Endodermal cell (in vitro differentiated cells): ENCODE results near the gene CCDC102A. TPM values are rescaled to one million over a fixed set of nuclear protein-coding genes. Genes with fewer than 3 reads are reported as not detected.

Experiments
- DNase-seq: peaks from one replicate; pipeline ENCODE4 v3.0.0-alpha.2; 2017
- H3K27ac ChIP-seq: 2 replicates; pipeline ENCODE4 v1.5.1; 2013; ENCODE audit warnings: mild to moderate bottlenecking, low read depth, low read length, moderate library complexity
- H3K27me3 ChIP-seq: 2 replicates; pipeline ENCODE4 v1.6.1; 2013; ENCODE audit warnings: mild to moderate bottlenecking, low read length, moderate library complexity; ENCODE audit not compliant: insufficient read depth, control insufficient read depth, poor library complexity, severe bottlenecking
- H3K36me3 ChIP-seq: 2 replicates; pipeline ENCODE4 v1.7.0; 2013; ENCODE audit warnings: mild to moderate bottlenecking, low read length, moderate library complexity; ENCODE audit not compliant: control insufficient read depth, insufficient read depth
- H3K4me1 ChIP-seq: one replicate; pipeline ENCODE4 v1.7.0; 2013; ENCODE audit warnings: low read length; ENCODE audit not compliant: control insufficient read depth, insufficient read depth
- H3K4me3 ChIP-seq: 2 replicates; pipeline ENCODE4 v1.5.1; 2013; ENCODE audit warnings: mild to moderate bottlenecking, low read length, moderate library complexity
- H3K9ac ChIP-seq: 2 replicates; pipeline ENCODE4 v1.6.1; 2013; ENCODE audit warnings: mild to moderate bottlenecking, low read length, moderate library complexity; ENCODE audit not compliant: poor library complexity, severe bottlenecking; ENCODE audit errors: extremely low read depth
- H3K9me3 ChIP-seq: 2 replicates; pipeline ENCODE4 v1.6.1; 2013; ENCODE audit warnings: mild to moderate bottlenecking, low read length, moderate library complexity; ENCODE audit not compliant: control insufficient read depth
- H3K27ac Mint-ChIP-seq: 2 replicates; pipeline ENCODE4 v1.8.0; 2020; ENCODE audit warnings: mixed read lengths
- H3K27me3 Mint-ChIP-seq: 2 replicates; pipeline ENCODE4 v1.8.0; 2021; ENCODE audit warnings: mild to moderate bottlenecking, mixed read lengths; ENCODE audit not compliant: insufficient read depth
- H3K36me3 Mint-ChIP-seq: 2 replicates; pipeline ENCODE4 v1.8.0; 2020; ENCODE audit warnings: low read depth, mixed read lengths
- H3K4me1 Mint-ChIP-seq: 2 replicates; pipeline ENCODE4 v1.8.0; 2020; ENCODE audit warnings: mixed read lengths
- H3K4me3 Mint-ChIP-seq: 2 replicates; pipeline ENCODE4 v1.8.0; 2020; ENCODE audit warnings: mild to moderate bottlenecking, moderate library complexity, mixed read lengths
- H3K9me3 Mint-ChIP-seq: 2 replicates; pipeline ENCODE4 v1.8.0; 2020; ENCODE audit warnings: mild to moderate bottlenecking, mixed read lengths
- WGBS, 2 experiments: methylation state at CpG; one replicate each; pipeline versions ENCODE4 v1.1.5 to v1.1.7; 2013; ENCODE audit warnings: missing lambda C conversion rate in 2 of 2, mixed read lengths in 1 of 2; ENCODE audit not compliant: insufficient coverage in 1 of 2, insufficient read length in 1 of 2; 5-methylcytosine and 5-hydroxymethylcytosine counted together
- total RNA-seq, 2 donors: library from RNA; stranded (reverse); fragmentation: NEBNext Ultra II Directional in 1 of 2; extraction: Animal tissue kit (Norgen Biotek cat#: 25700) in 1 of 2; gene quantifications; 2 replicates in 1 of 2; 3 replicates in 1 of 2; pipeline ENCODE4 v1.2.1, GENCODE V29; 2021
- TF ChIP-seq, protein P1 (sequence below): fragments of 200-600 bp; sonication (generic); conservative IDR thresholded peaks from 2 replicates; pipeline ENCODE4 v1.5.0; 2021; ENCODE audit warnings: antibody characterized with exemption, mild to moderate bottlenecking

CCDC102A gene
- total RNA-seq, 2 donors from 2014 or later, result 6.7 to 9.8 TPM

DNA sequence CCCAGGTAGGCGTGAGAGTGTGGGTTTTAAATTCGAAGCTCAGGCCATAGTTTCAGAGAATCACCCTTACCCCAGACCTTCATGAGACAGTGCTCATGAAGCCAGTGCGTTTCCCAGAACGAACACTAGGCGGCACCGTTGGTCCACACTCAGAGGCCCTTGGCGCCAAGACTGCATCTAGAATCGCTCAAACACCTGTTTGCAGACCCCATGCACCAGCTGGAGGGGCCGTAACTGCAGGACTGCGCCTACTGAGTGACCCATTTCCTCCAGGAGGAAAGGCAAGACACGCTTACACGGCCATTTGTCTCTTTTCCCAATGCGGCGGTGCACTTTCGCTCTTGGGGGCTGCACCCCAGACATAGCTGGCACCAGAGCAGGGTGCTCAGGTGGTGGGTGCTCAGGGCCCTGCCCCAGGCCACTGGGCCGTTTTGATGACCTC, 40.1 kb upstream of the CCDC102A start:
- Mint-ChIP-seq H3K4me1 (no peaks in the 10 kb centered on the region), H3K27me3 (peaks cover 6% of the 10 kb centered on the region), H3K9me3 (no peaks in the 10 kb centered on the region), H3K27ac (no peak overlapping the region), H3K36me3 (no peaks in the 10 kb centered on the region), H3K4me3 (no peak overlapping the region)
- Histone ChIP-seq H3K27ac (no peak overlapping the region), H3K4me3 (no peak overlapping the region), H3K9me3 (no peaks in the 10 kb centered on the region), H3K36me3 (no peaks in the 10 kb centered on the region), H3K9ac (no peak overlapping the region), H3K27me3 (no peaks in the 10 kb centered on the region), H3K4me1 (no peaks in the 10 kb centered on the region)
- DNase-seq, result peak; percentile 95
- TF ChIP-seq, protein P1, sequence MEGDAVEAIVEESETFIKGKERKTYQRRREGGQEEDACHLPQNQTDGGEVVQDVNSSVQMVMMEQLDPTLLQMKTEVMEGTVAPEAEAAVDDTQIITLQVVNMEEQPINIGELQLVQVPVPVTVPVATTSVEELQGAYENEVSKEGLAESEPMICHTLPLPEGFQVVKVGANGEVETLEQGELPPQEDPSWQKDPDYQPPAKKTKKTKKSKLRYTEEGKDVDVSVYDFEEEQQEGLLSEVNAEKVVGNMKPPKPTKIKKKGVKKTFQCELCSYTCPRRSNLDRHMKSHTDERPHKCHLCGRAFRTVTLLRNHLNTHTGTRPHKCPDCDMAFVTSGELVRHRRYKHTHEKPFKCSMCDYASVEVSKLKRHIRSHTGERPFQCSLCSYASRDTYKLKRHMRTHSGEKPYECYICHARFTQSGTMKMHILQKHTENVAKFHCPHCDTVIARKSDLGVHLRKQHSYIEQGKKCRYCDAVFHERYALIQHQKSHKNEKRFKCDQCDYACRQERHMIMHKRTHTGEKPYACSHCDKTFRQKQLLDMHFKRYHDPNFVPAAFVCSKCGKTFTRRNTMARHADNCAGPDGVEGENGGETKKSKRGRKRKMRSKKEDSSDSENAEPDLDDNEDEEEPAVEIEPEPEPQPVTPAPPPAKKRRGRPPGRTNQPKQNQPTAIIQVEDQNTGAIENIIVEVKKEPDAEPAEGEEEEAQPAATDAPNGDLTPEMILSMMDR, result peak; percentile 93
- 39 to 40% methylated on average over 12 to 16 of the region's 16 CpGs for WGBS, 2 experiments

DNA sequence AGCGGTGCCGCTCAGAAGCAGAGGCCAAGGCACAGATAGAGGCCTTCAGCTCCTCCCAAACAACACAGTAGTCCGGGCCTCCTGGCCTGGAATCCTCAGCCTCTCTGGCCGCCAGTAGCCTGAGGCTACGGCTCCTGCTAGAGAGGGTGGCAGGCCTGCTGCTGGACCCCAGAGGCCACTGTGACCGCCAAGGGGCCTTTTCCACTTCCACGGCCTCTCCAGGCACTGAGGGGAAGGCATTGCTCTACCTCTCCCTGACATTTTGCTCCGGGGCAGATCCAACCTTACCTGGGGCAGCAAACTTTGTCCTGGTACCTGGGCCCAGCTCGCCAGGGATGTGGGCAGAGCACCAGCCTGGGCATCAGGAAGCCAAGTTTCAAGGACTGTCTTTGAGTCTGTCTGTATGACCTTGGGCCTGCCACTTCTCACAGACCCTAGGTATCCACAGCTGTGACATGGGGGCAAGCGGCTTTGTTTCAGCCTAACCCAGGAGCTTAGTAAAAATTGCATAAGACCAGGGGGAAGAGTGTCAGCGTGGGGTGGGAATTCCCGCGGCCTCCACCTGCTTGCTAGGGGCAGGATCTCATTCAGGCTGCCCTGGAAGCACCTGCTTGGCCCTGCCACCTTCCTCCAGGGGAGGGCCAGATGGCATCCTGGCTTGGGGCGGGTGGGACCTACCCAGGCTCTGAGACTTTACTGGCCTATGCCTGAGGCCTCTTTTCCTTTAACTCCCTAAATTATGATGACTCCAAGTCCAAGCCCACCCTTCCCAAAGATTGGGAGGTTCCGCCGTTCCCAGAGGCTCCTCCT, 39.3 kb upstream of the CCDC102A start:
- H3K9me3 Mint-ChIP-seq, result no peaks in the 10 kb centered on the region
- no peaks in the 10 kb centered on the region for H3K4me1 Mint-ChIP-seq
- H3K4me3 Mint-ChIP-seq, result no peak overlapping the region
- DNase-seq, result no peak
- WGBS, 2 experiments, result 90 to 91% methylated on average over 10 to 16 of the region's 16 CpGs
- H3K27ac Mint-ChIP-seq, result no peak overlapping the region
- no peaks in the 10 kb centered on the region for H3K9me3 ChIP-seq
- no peak overlapping the region for H3K4me3 ChIP-seq
- H3K36me3 ChIP-seq, result no peaks in the 10 kb centered on the region
- TF ChIP-seq, protein P1, result no peak
- no peaks in the 10 kb centered on the region for H3K27me3 ChIP-seq
- H3K9ac ChIP-seq, result no peak overlapping the region
- H3K27ac ChIP-seq, result no peak overlapping the region
- H3K36me3 Mint-ChIP-seq, result no peaks in the 10 kb centered on the region
- peaks cover 6% of the 10 kb centered on the region for H3K27me3 Mint-ChIP-seq
- H3K4me1 ChIP-seq, result no peaks in the 10 kb centered on the region

- Histone ChIP-seq H3K27me3 (no peaks in the 10 kb centered on the region), H3K9me3 (no peaks in the 10 kb centered on the region), H3K9ac (no peak overlapping the region), H3K4me3 (no peak overlapping the region), H3K36me3 (no peaks in the 10 kb centered on the region), H3K4me1 (no peaks in the 10 kb centered on the region), H3K27ac (no peak overlapping the region)
- TF ChIP-seq, protein P1, result no peak
- no peak for DNase-seq
- 88 to 93% methylated on average over 18 to 24 of the region's 24 CpGs for WGBS, 2 experiments
- Mint-ChIP-seq H3K9me3 (peaks cover 1% of the 10 kb centered on the region), H3K27ac (no peak overlapping the region), H3K27me3 (peaks cover 6% of the 10 kb centered on the region), H3K36me3 (peaks cover 5% of the 10 kb centered on the region), H3K4me1 (no peaks in the 10 kb centered on the region), H3K4me3 (no peak overlapping the region)
Observed at GRCh38 chr16:57574646-57575467, 38.5 kb upstream of the CCDC102A start.
